Measurements from ENCODE around the gene NUTM2D.
"Not testable (repeated sequence)": the region's sequence is repeated elsewhere in the genome, so short reads cannot be mapped to it uniquely, and the experiment has no call there.

GRCh38 chr10:87413921-87414320, 56.4 kb downstream of the NUTM2D start:
- not testable (repeated sequence) for TF ChIP-seq CTCF, EZH2phosphoT487 (IDR thresholded peaks at IDR 0.05; ENCODE audit: low read length)
